ENCODE data around the gene ABCF2.

- TF ChIP-seq CTCF (IDR thresholded peaks at IDR 0.05) = no peak
- TF ChIP-seq EZH2 (IDR thresholded peaks at IDR 0.05; ENCODE audit: borderline replicate concordance, insufficient read depth, low read depth, low read length, poor library complexity, severe bottlenecking) = no peak
Observed at GRCh38 chr7:151251689-151252560, 24.9 kb upstream of the ABCF2 start.
